Epithelial cell of esophagus (primary cell): ENCODE measurements around the gene TMTC1.
A peak's percentile ranks its signal among the peaks of the same experiment; 100 is the strongest.

Source experiments
- DNase-seq: peaks from one replicate; pipeline ENCODE4 v3.0.0; 2010; ENCODE audit warnings: low read depth
- H3K4me3 ChIP-seq: 2 replicates; pipeline ENCODE4 v1.5.1; 2011; ENCODE audit warnings: mild to moderate bottlenecking, low read length, control low read depth
- CTCF ChIP-seq: IDR thresholded peaks from 2 replicates; pipeline ENCODE4 v1.5.1; 2011; ENCODE audit warnings: low read depth, mild to moderate bottlenecking, low read length, control low read depth, inconsistent platforms; ENCODE audit not compliant: insufficient read depth; ENCODE audit errors: missing control alignments

The TMTC1 gene

GRCh38 chr12:29778531-29778930 is 5.2 kb downstream of the TMTC1 start:
- H3K4me3 ChIP-seq, result no peak overlapping the region
- no peak for TF ChIP-seq CTCF
- no peak for DNase-seq

DNA sequence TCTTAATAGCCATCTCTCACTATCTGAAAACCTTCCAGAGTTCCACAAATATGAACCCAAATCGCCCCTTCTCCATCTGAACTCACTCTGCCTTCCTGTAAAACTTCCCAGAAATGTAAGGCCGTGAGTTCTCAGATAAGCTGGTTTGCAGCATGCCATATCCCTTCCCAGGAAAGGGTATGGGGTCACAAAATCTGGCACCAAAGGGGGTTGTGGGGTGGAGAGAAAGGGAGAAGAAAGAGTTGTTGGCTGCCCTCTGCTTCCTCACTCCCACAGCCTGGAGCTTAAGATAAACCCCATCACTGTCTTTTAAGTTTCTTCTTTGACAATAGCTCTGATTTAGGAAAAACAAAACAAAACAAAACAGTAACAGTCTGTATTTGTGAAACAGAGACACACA is 10.7 kb downstream of the TMTC1 start:
- DNase-seq, result no peak
- no peak for TF ChIP-seq CTCF
- H3K4me3 ChIP-seq, result no peak overlapping the region

GRCh38 chr12:29771786-29772185 is 12.0 kb downstream of the TMTC1 start:
- H3K4me3 ChIP-seq, result no peak overlapping the region
- peak; percentile 10 for DNase-seq
- no peak for TF ChIP-seq CTCF

DNA sequence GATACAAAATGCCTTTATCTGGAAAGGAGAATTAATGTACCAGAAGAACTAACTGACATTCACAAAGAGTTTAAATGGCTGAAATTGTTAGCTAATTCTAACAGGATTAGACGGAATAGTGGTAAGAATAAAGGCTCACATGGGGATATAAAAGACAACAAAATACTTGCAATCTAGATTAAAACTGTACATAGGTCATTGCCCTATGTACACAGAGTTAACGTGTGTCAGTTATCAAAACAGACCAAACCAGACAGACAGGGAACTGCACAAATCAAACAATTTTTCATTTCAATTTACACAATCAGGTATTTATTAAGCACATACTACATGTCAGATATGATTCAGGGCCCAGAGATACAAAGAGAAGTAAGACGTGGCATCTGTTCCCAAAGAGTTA is 12.6 kb downstream of the TMTC1 start:
- TF ChIP-seq CTCF, result no peak
- H3K4me3 ChIP-seq, result no peak overlapping the region
- no peak for DNase-seq

DNA sequence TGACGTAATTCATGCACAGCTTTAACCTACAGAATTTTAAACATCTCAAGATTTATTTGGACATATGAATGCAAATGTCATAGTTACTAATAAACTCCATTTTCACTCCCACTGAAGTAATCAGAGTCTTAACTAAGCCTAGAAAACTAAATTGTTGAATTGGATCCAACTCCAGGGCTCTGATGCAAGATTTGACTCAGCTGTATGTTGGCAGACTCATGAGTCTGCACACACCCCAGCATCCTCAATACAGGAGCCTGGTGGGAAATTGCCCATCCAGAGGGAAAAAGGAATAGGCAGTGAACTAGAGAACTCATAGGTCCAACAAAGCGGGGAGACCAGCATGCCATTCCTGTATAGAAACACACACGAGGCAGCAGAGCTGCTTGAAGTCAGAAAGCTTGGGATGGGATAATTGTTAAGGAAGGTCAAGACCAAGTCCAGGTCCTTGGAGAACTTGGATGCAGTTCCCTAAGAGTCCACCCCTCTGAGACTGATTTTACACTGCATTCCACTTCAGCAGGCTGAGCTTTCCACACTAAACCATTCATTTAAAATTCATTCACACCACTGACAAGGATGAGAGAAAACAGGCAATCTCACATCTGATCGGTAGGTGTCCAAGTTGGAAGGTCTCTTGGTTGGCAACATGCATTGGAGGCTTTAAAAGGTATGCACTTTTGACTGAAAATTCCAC is 14.4 kb downstream of the TMTC1 start:
- peak; percentile 83 for DNase-seq
- TF ChIP-seq CTCF, result no peak
- no peak overlapping the region for H3K4me3 ChIP-seq

- no peak for TF ChIP-seq CTCF
- H3K4me3 ChIP-seq, result no peak overlapping the region
- DNase-seq, result no peak
Observed at GRCh38 chr12:29768372-29768771, 15.4 kb downstream of the TMTC1 start.

- no peak overlapping the region for H3K4me3 ChIP-seq
- DNase-seq, result no peak
- no peak for TF ChIP-seq CTCF
Observed at GRCh38 chr12:29763301-29763683, 20.4 kb downstream of the TMTC1 start.
